Measurements from ENCODE around the gene SLC45A2. TPM values are rescaled to one million over a fixed set of nuclear protein-coding genes. Genes with fewer than 3 reads are reported as not detected.

The SLC45A2 gene
- total and polyA plus RNA-seq, 2 of the 8 experiments (the other 6 are each of a cell fraction or from before 2014, with no cell fraction given): 0.09 TPM; not detected in 1

- Histone ChIP-seq H2BK15ac (ENCODE audit: low read length) (no peak overlapping the region), H3K79me2 (ENCODE audit: control insufficient read depth in 1 of 2, insufficient read depth in 2 of 2, low read length in 2 of 2) (no peaks in the 10 kb centered on the region), H3K9me3 (ENCODE audit: insufficient read depth in 2 of 2, low read depth in 1 of 2, low read length in 1 of 2) (no peaks in the 10 kb centered on the region), H3K23me2 (ENCODE audit: low read depth, low read length) (no peaks in the 10 kb centered on the region), H3K27me3 (replicated peaks in 1 of 4; ENCODE audit: control insufficient read depth in 3 of 4, extremely low read depth in 1 of 4, insufficient read depth in 3 of 4, low read length in 3 of 4) (no peaks in the 10 kb centered on the region), H3K23ac (ENCODE audit: insufficient read length) (no peak overlapping the region), H2BK12ac (ENCODE audit: low read depth, low read length) (no peak overlapping the region), H3K18ac (ENCODE audit: extremely low read depth, low read length) (no peak overlapping the region), H4K8ac (ENCODE audit: extremely low read depth, insufficient read depth, low read length) (no peak overlapping the region), H3K27ac (ENCODE audit: low read depth, low read length) (no peak overlapping the region), H3K79me1 (ENCODE audit: low read depth, low read length) (no peaks in the 10 kb centered on the region), H3K4me2 (ENCODE audit: insufficient read depth in 1 of 2, low read depth in 2 of 2, low read length in 2 of 2) (no peak overlapping the region), H4K5ac (ENCODE audit: insufficient read length, low read depth, low read length) (no peak overlapping the region), H3K9ac (replicated peaks in 1 of 4; ENCODE audit: extremely low read depth in 1 of 4, low read depth in 3 of 4, low read length in 3 of 4) (no peak overlapping the region), H3K4ac (replicated peaks; ENCODE audit: insufficient read length, low read depth, low read length) (no peak overlapping the region), H2AFZ (ENCODE audit: low read length) (no peak overlapping the region), H2BK5ac (ENCODE audit: low read depth, low read length) (no peak overlapping the region), H3K36me3 (ENCODE audit: control insufficient read depth in 2 of 4, insufficient read depth in 4 of 4, low read length in 3 of 4) (no peaks in the 10 kb centered on the region), H3K4me1 (replicated peaks in 1 of 4; ENCODE audit: control insufficient read depth in 3 of 4, insufficient read depth in 4 of 4, low read length in 3 of 4) (peaks cover 0 to 10% (median 6%) of the 10 kb centered on the region in 4 experiments; a peak in 2 of 7 replicates), H4K91ac (replicated peaks; ENCODE audit: insufficient read length, low read length) (no peak overlapping the region), H3K56ac (replicated peaks; ENCODE audit: insufficient read length, low read depth, low read length) (no peak overlapping the region), H4K20me1 (replicated peaks in 1 of 2; ENCODE audit: control insufficient read depth in 1 of 2, insufficient read depth in 2 of 2, low read length in 2 of 2) (no peaks in the 10 kb centered on the region), H3K4me3 (ENCODE audit: extremely low read depth in 1 of 4, insufficient read depth in 2 of 4, low read depth in 3 of 4, low read length in 4 of 4) (no peak overlapping the region), H2AK5ac (ENCODE audit: low read depth, low read length) (no peak overlapping the region), H2BK120ac (replicated peaks; ENCODE audit: low read depth, low read length) (no peak overlapping the region), H2BK20ac (ENCODE audit: low read length) (no peak overlapping the region), H3K14ac (ENCODE audit: insufficient read length) (no peak overlapping the region)
- POLR2A ChIA-PET (ENCODE audit: partially characterized antibody): no interaction called here
- CTCF ChIA-PET (ENCODE audit: partially characterized antibody): interaction anchor here (1.2 kb wide), 1 partner anchor 385 kb away, joined by 3 read pairs; no protein-coding TSS in a partner anchor
- TF ChIP-seq RFX5 (IDR thresholded peaks at IDR 0.05; ENCODE audit: borderline replicate concordance, low read depth, low read length) (no peak), CEBPB (IDR thresholded peaks at IDR 0.05; ENCODE audit: low read depth, low read length) (no peak), CBX8 (IDR thresholded peaks at IDR 0.05; ENCODE audit: borderline replicate concordance, low read depth, low read length) (no peak), E2F6 (IDR thresholded peaks at IDR 0.05) (no peak), POU5F1 (IDR thresholded peaks at IDR 0.05; ENCODE audit: low read depth, low read length) (no peak), CHD2 (IDR thresholded peaks at IDR 0.05; ENCODE audit: low read length) (no peak), KDM1A (IDR thresholded peaks at IDR 0.05; ENCODE audit: borderline replicate concordance, low read length) (no peak), JUN (IDR thresholded peaks at IDR 0.05; ENCODE audit: low read depth, low read length) (no peak), RAD21 (IDR thresholded peaks at IDR 0.05 in 1 of 2, conservative IDR thresholded peaks at IDR 0.05 in 1 of 2; ENCODE audit: low read depth in 2 of 2, low read length in 2 of 2) (no peak), ASH2L (IDR thresholded peaks at IDR 0.05; ENCODE audit: low read length) (no peak)
- 75% methylated on average over 2 of the region's 2 CpGs; no CpG with 5 or more reads in 1 of the 2 experiments for WGBS, 2 experiments (ENCODE audit: extremely low coverage in 1 of 2, insufficient coverage in 1 of 2, insufficient read length in 1 of 2, insufficient replicate concordance in 2 of 2, low coverage in 1 of 2, low lambda C conversion rate in 2 of 2, missing lambda C conversion rate in 1 of 2)
- no peak for FAIRE-seq
- no peak for DNase-seq (ENCODE audit: low read depth in 1 of 2, low spot score in 2 of 2)
These were observed 11.2 kb downstream of the SLC45A2 start for GRCh38 chr5:33973271-33973670.
